ENCODE results near the gene PDZD4.

DNA sequence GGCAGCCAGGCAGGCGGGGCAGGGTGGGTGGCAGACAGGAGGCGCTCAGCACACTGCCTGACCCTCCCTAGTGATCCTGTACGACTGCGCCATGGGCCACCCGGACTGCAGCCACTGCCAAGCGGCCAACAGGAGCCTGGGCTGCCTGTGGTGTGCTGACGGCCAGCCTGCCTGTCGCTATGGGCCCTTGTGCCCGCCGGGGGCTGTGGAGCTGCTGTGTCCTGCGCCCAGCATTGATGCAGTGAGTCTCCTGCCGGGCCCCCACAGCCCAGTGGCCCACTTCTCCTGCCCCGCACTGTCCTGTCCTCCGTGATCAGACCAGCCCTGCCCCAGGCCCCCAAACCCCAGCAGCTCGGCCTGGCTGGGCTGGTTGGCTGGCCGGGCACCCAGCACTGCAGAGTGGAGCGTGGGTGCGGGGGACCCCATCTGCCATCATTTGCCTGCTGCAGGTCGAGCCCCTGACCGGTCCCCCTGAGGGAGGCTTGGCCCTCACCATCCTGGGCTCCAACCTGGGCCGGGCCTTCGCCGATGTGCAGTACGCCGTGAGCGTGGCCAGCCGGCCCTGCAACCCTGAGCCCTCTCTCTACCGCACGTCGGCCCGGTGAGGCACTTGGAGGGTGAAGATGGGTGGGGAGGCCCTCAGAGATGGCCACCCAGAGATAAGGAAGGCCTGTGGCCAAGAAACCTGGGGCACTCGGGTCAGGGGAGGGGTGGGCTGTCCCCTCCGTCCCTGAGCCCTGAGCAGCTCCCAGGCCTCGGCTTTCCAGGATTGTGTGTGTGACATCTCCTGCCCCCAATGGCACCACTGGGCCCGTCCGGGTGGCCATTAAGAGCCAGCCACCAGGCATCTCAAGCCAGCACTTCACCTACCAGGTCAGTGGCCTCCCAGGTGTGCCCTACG, 58.7 kb downstream of the PDZD4 start:
- TF ChIP-seq TARDBP (IDR thresholded peaks at IDR 0.05): no peak
- TF ChIP-seq SP1 (IDR thresholded peaks at IDR 0.05): no peak
- no peak for TF ChIP-seq LEF1 (IDR thresholded peaks at IDR 0.05; ENCODE audit: borderline replicate concordance)
- TF ChIP-seq NFRKB (IDR thresholded peaks at IDR 0.05): no peak
- TF ChIP-seq ELF4 (IDR thresholded peaks at IDR 0.05): no peak
- TF ChIP-seq FOXA1 (IDR thresholded peaks at IDR 0.05): no peak
